ENCODE results near the gene TRABD2B. TPM values are rescaled to one million over a fixed set of nuclear protein-coding genes. Genes with fewer than 3 reads are reported as not detected.

Gene TRABD2B
- total RNA-seq, 1 experiment from 2014 or later, result 0.96 TPM

DNA sequence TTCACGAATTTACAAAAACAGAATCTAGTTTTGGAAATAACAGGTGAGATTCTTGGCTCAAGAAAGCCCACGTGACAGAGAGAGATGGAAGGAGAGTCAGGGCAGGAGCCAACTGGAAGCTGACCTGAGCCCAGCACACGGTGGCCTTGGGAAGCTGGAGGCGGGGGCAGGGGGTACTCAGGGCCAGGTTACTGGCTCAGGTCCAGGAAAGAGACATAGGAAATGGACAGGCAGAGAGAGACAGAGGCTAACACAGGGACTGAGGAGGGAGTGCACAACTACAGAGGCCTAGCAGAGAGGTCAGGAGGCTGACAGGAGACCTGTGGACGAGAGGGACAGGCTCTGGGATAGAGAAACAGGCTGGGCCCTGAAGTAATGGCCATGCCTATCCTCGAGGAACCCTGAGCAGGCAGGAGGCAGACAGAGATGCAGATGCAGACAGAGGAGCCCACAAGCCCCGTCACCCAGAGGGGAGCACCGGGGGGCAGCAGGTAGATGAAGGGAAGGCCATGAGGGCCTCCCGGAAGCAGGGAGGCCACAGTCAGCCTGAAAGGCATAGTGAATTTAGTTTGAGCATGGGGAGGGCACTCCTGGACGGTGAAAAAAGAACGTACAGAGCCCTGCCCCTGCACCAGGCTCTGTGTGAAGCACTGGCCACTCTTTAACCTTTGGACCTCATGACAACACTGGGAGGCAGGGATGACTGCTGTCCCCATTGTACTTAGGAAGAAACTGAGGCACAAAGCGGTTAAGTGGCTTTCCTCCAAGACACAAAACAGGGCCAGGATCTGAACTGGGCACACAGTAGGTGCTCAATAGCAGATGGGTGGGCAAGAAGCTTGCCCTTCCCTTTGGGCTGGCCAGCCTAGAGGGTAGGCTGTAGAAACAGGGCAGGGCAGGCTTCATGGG lies 230.1 kb downstream of the TRABD2B start:
- Mint-ChIP-seq H3K4me1 (ENCODE audit: insufficient read depth, unreplicated experiment) (peaks cover 7% of the 10 kb centered on the region), H3K36me3 (ENCODE audit: insufficient read depth, unreplicated experiment) (no peaks in the 10 kb centered on the region), H3K27ac (ENCODE audit: low read depth, unreplicated experiment) (no peak overlapping the region), H3K4me3 (ENCODE audit: unreplicated experiment) (no peak overlapping the region), H3K27me3 (ENCODE audit: insufficient read depth, unreplicated experiment) (no peaks in the 10 kb centered on the region), H3K9me3 (ENCODE audit: unreplicated experiment) (no peaks in the 10 kb centered on the region)
- DNase-seq (ENCODE audit: unreplicated experiment), result no peak
- ChIA-PET POLR2A (no interaction called here), CTCF (interaction anchor here (0.7 kb wide), 1 partner anchor 225 kb away, joined by 3 read pairs; no protein-coding TSS in a partner anchor)
- BruUV-seq (replicated peaks), result no TSS peak
- TF ChIP-seq, protein P1, sequence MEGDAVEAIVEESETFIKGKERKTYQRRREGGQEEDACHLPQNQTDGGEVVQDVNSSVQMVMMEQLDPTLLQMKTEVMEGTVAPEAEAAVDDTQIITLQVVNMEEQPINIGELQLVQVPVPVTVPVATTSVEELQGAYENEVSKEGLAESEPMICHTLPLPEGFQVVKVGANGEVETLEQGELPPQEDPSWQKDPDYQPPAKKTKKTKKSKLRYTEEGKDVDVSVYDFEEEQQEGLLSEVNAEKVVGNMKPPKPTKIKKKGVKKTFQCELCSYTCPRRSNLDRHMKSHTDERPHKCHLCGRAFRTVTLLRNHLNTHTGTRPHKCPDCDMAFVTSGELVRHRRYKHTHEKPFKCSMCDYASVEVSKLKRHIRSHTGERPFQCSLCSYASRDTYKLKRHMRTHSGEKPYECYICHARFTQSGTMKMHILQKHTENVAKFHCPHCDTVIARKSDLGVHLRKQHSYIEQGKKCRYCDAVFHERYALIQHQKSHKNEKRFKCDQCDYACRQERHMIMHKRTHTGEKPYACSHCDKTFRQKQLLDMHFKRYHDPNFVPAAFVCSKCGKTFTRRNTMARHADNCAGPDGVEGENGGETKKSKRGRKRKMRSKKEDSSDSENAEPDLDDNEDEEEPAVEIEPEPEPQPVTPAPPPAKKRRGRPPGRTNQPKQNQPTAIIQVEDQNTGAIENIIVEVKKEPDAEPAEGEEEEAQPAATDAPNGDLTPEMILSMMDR (IDR thresholded peaks at IDR 0.05; ENCODE audit: unreplicated experiment), result no peak
- intact Hi-C loops (cut with micrococcal nuclease), result no loop called here

DNA sequence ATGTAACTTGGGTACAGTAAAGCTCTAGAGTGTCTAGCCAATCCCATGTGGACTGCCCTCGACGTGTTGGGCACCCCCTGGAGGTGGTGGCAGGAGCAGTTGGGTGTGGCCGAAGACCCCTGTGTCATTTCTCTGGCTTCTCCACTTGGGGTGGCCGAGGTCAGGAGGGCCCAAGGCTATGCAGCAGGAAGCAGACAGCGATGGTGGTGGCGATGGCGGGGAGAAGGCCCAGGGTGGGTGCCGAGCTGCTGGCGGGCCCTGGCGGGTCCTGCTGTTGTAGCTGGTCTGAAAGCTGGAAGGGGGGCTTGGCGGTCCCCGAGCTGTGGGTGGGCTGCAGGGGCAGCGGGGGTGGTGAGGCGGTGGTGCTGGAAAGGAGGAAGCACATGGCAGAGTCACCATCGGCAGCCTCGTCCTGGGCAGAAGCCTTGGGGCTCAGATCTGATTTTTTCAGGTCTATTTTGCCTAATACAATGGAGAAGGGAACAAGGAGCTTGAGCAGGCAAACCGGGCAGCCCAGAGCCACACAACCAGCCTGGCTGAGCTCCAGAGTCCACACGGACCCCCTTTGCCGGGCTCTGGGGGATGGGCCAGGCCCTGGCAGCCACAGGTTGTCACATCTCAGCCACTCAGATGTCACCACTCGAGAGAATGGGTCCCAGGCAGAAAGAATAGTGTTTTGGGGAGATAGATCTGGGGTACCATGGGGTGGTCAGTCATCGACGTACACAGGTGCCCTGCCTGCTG lies 231.3 kb downstream of the TRABD2B start:
- H3K9me3 Mint-ChIP-seq (ENCODE audit: unreplicated experiment), result no peaks in the 10 kb centered on the region
- ChIA-PET CTCF (interaction anchor here (0.6 to 0.7 kb wide), 3 partner anchors 226 to 683 kb away, joined by 3 read pairs; no protein-coding TSS in a partner anchor), POLR2A (no interaction called here)
- H3K27ac Mint-ChIP-seq (ENCODE audit: low read depth, unreplicated experiment), result no peak overlapping the region
- H3K36me3 Mint-ChIP-seq (ENCODE audit: insufficient read depth, unreplicated experiment), result no peaks in the 10 kb centered on the region
- H3K27me3 Mint-ChIP-seq (ENCODE audit: insufficient read depth, unreplicated experiment), result no peaks in the 10 kb centered on the region
- TF ChIP-seq, protein P1 (IDR thresholded peaks at IDR 0.05; ENCODE audit: unreplicated experiment), result no peak
- peaks cover 7% of the 10 kb centered on the region for H3K4me1 Mint-ChIP-seq (ENCODE audit: insufficient read depth, unreplicated experiment)
- intact Hi-C loops (cut with micrococcal nuclease), result no loop called here
- BruUV-seq (replicated peaks), result no TSS peak
- no peak for DNase-seq (ENCODE audit: unreplicated experiment)
- no peak overlapping the region for H3K4me3 Mint-ChIP-seq (ENCODE audit: unreplicated experiment)

DNA sequence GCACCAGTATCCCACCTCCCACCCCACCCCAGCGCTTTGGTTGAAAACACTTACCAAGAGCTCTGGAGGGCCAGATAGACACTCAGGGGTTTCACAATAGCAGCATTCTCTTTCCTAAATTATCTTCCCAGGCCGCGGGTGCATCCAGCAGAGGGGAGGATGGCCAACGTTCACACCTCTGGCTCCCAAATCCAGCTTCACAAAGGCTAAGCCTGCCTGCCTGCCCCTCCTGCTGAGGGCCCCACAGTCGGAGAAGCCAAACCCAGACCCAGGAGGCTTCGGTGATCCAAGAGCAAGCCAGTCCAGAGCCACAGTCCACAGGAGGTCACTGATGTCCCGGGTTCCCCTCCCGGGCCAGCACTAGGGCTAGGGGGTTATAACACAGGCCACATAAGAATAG lies 231.9 kb downstream of the TRABD2B start:
- intact Hi-C loops (cut with micrococcal nuclease), result no loop called here
- TF ChIP-seq, protein P1 (IDR thresholded peaks at IDR 0.05; ENCODE audit: unreplicated experiment), result no peak
- ChIA-PET POLR2A (no interaction called here), CTCF (interaction anchor here (0.6 to 1.7 kb wide), 5 partner anchors 21 to 867 kb away, joined by 3 to 6 read pairs (median 4); no protein-coding TSS in a partner anchor)
- H3K4me3 Mint-ChIP-seq (ENCODE audit: unreplicated experiment), result no peak overlapping the region
- no peak for DNase-seq (ENCODE audit: unreplicated experiment)
- H3K4me1 Mint-ChIP-seq (ENCODE audit: insufficient read depth, unreplicated experiment), result peaks cover 7% of the 10 kb centered on the region
- BruUV-seq (replicated peaks), result no TSS peak
- H3K27me3 Mint-ChIP-seq (ENCODE audit: insufficient read depth, unreplicated experiment), result no peaks in the 10 kb centered on the region
- no peaks in the 10 kb centered on the region for H3K9me3 Mint-ChIP-seq (ENCODE audit: unreplicated experiment)
- H3K27ac Mint-ChIP-seq (ENCODE audit: low read depth, unreplicated experiment), result no peak overlapping the region
- H3K36me3 Mint-ChIP-seq (ENCODE audit: insufficient read depth, unreplicated experiment), result no peaks in the 10 kb centered on the region

DNA sequence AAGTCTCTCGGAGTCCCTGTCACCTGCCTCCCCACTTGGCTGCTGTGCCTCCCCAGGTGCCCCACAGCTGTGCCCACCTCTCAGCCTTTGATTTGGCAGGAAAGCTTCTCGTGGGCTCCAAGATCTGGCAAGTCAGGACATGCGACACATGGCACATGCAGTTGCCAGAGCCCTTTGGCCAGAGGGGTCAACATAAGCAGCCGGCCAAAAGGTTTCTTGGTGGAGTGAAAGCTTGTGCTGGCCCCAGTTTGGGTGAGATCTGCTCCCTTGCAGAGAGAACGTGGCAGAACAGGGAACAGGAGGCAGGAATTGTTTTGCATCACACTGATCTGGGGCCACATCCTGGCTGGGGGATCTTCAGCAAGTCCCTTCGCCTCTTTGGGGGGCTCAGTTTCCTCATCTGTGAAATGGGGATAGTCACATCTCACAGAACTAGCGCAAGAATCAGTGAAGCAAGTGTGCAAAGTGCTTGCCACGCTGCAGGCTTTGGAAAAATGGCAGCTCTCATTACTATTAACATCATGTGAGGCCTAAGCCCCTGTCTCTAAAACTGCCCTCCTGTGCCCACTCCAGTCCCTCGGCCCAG lies 232.6 kb downstream of the TRABD2B start:
- Mint-ChIP-seq H3K27ac (ENCODE audit: low read depth, unreplicated experiment) (no peak overlapping the region), H3K36me3 (ENCODE audit: insufficient read depth, unreplicated experiment) (no peaks in the 10 kb centered on the region), H3K9me3 (ENCODE audit: unreplicated experiment) (no peaks in the 10 kb centered on the region), H3K4me1 (ENCODE audit: insufficient read depth, unreplicated experiment) (peaks cover 11% of the 10 kb centered on the region), H3K27me3 (ENCODE audit: insufficient read depth, unreplicated experiment) (no peaks in the 10 kb centered on the region), H3K4me3 (ENCODE audit: unreplicated experiment) (no peak overlapping the region)
- CTCF ChIA-PET, result interaction anchor here (0.6 to 1.7 kb wide), 9 partner anchors 10 to 868 kb away, joined by 3 to 9 read pairs (median 4); partner anchors contain the start of gene FOXD2
- intact Hi-C loops (cut with micrococcal nuclease), result no loop called here
- DNase-seq (ENCODE audit: unreplicated experiment), result no peak
- no TSS peak for BruUV-seq (replicated peaks)
- POLR2A ChIA-PET, result interaction anchor here (0.6 to 0.8 kb wide), 2 partner anchors 32 to 90 kb away, joined by 3 read pairs; no protein-coding TSS in a partner anchor
- TF ChIP-seq, protein P1 (IDR thresholded peaks at IDR 0.05; ENCODE audit: unreplicated experiment), result no peak
